Effector memory CD8-positive, alpha-beta T cell (primary cell): ENCODE results near the gene ATRAID.
"Not testable (repeated sequence)": the region's sequence is repeated elsewhere in the genome, so short reads cannot be mapped to it uniquely, and the experiment has no call there.

Source experiments
- ATAC-seq: fragments of 150-1000 bp; cut with Tn5 transposase; replicated peaks from 2 replicates; pipeline ENCODE4 v1.10.0; 2021; ENCODE audit warnings: mild to moderate bottlenecking, moderate library complexity
- DNase-seq, 3 experiments: peaks; one replicate each; pipeline ENCODE4 v3.0.0; 2021
- H3K27ac Mint-ChIP-seq, 2 donors: one replicate each; pipeline ENCODE4 v1.8.0; 2022; ENCODE audit warnings: mild to moderate bottlenecking in 2 of 2, mixed read lengths in 2 of 2, moderate library complexity in 2 of 2
- H3K27me3 Mint-ChIP-seq, 2 donors: one replicate each; pipeline ENCODE4 v1.8.0; 2022; ENCODE audit warnings: mixed read lengths in 2 of 2
- H3K36me3 Mint-ChIP-seq: one replicate; pipeline ENCODE4 v1.8.0; 2022; ENCODE audit warnings: mild to moderate bottlenecking, moderate library complexity, mixed read lengths; ENCODE audit not compliant: insufficient read depth
- H3K4me1 Mint-ChIP-seq, 2 donors: one replicate each; pipeline ENCODE4 v1.8.0; 2022; ENCODE audit warnings: low read depth in 2 of 2, mixed read lengths in 2 of 2
- H3K4me3 Mint-ChIP-seq, 2 donors: one replicate each; pipeline ENCODE4 v1.8.0; 2022; ENCODE audit warnings: mild to moderate bottlenecking in 2 of 2, mixed read lengths in 2 of 2, moderate library complexity in 2 of 2
- H3K9me3 Mint-ChIP-seq, 2 donors: one replicate each; pipeline ENCODE4 v1.8.0; 2022; ENCODE audit warnings: mixed read lengths in 2 of 2

ATRAID gene

DNA sequence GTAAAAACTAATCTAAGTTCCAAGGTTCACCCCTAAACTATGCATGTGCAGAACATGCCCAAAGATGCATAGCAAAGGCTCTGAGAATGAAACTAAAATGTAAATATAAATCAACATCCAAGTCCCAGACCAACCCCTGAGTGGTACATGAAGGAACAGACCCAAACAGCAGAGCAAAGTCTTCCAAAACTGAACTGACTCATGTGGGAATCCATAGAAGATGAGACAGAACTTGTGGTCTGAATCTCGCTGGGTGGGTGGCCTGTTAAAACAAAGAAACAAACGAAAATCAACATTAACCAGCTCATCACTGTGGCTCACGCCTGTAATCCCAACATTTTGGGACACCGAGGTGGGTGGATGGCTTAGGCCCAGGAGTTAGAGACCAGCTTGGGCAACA, 29.5 kb upstream of the ATRAID start:
- Mint-ChIP-seq H3K9me3 (no peaks in the 10 kb centered on the region), H3K36me3 (no peaks in the 10 kb centered on the region), H3K27me3 (peaks cover 58 to 62% of the 10 kb centered on the region in 2 donors), H3K4me1 (no peaks in the 10 kb centered on the region), H3K27ac (no peak overlapping the region), H3K4me3 (no peak overlapping the region)
- DNase-seq = no peak
- no peak for ATAC-seq

- H3K4me1 Mint-ChIP-seq = no peaks in the 10 kb centered on the region
- peaks cover 49 to 60% of the 10 kb centered on the region in 2 donors for H3K27me3 Mint-ChIP-seq
- H3K4me3 Mint-ChIP-seq = no peak overlapping the region
- no peak for ATAC-seq
- no peak for DNase-seq
- peak overlapping the region in 1 of 2 donors; percentile 49 for H3K27ac Mint-ChIP-seq
- no peaks in the 10 kb centered on the region for H3K9me3 Mint-ChIP-seq
- no peaks in the 10 kb centered on the region for H3K36me3 Mint-ChIP-seq
Observed at GRCh38 chr2:27184115-27184514, 27.7 kb upstream of the ATRAID start.

DNA sequence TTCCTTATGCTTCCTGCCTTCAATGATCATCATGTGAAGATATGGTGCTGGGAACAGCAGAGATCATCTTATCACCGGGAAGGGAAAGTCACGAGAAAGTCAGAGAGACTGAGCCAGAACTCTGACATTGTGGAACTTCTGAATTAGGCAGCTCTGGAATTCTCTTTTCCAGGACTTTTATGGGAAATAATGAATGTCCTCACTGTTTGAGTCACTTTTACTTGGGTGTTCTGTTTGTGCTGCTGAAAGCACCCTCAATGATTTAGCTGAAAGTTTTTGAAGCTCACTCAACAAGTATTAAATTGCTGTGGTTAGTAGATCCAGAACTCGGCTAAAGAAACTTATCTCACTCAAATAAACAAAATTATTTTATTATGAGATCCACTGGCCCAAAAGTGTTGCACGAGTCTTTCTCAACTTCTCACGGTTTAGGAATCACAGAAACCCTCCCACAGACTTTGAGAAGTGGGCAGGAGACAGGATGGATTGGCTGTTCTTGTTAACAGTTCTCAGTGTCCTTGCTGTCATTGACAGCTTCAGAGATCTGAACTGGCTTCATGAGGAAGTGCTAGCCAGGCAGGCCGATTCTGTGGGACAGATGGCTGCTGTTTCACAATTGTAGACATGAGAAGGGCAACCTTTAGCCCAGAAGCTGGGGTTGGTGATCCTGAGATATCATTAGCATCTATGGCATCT, 26.4 kb upstream of the ATRAID start:
- Mint-ChIP-seq H3K27me3 (peaks cover 37 to 47% of the 10 kb centered on the region in 2 donors), H3K27ac (no peak overlapping the region)
- ATAC-seq = no peak

GRCh38 chr2:27186613-27187345, 25.1 kb upstream of the ATRAID start:
- ATAC-seq = no peak
- H3K4me1 Mint-ChIP-seq = no peaks in the 10 kb centered on the region
- no peaks in the 10 kb centered on the region for H3K36me3 Mint-ChIP-seq
- H3K27ac Mint-ChIP-seq = no peak overlapping the region
- DNase-seq = no peak
- H3K27me3 Mint-ChIP-seq = peaks cover 24 to 34% of the 10 kb centered on the region in 2 donors
- H3K9me3 Mint-ChIP-seq = no peaks in the 10 kb centered on the region
- H3K4me3 Mint-ChIP-seq = no peak overlapping the region

More for the DNA sequence above, 26.4 kb upstream of the ATRAID start:
- H3K4me3 Mint-ChIP-seq = no peak overlapping the region
- no peak for DNase-seq
- H3K9me3 Mint-ChIP-seq = no peaks in the 10 kb centered on the region
- no peaks in the 10 kb centered on the region for H3K4me1 Mint-ChIP-seq
- no peaks in the 10 kb centered on the region for H3K36me3 Mint-ChIP-seq

GRCh38 chr2:27189989-27190388, 21.9 kb upstream of the ATRAID start:
- Mint-ChIP-seq H3K36me3 (no peaks in the 10 kb centered on the region), H3K9me3 (no peaks in the 10 kb centered on the region), H3K4me3 (no peak overlapping the region), H3K27ac (no peak overlapping the region), H3K4me1 (no peaks in the 10 kb centered on the region), H3K27me3 (peaks cover 0 to 9% of the 10 kb centered on the region in 2 donors)
- DNase-seq (no peak), ATAC-seq (no peak)

DNA sequence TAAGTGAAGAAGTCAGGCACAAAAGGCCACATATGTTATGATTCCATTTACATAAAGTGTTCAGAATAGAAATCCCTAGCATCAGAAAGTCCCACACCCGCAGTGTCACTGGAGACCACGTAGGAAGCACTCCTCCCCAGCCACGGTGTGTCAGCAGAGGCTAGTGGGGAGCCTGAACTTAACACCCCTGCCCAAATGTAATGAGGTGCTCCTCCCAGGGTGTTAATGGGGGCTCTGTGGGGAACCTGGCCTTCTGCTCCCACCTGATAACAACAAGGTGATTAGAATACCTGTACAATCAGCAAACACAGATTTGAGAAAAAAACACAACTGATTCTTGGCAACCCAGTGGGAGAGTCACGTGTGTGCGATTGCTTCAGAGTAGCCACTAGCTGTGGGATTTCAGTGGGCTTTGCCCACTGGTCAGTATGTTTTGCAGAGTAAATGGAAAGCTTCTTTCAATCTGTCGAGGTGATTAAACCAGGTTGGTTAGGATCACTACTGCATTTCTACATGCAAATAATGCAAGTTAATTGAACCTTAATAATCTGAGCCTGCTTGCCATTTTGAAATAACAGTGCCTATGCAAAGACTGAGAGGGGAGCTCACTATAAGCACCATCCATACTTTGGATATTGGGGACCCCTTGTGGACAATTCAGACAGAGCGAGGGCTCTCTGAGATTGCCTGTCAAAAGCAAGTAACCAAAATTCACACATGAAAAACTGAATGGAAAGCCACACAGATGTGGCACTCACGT, 20.6 kb upstream of the ATRAID start:
- Mint-ChIP-seq H3K27ac (no peak overlapping the region), H3K27me3 (peaks cover 0 to 9% of the 10 kb centered on the region in 2 donors), H3K4me3 (no peak overlapping the region), H3K36me3 (no peaks in the 10 kb centered on the region), H3K4me1 (no peaks in the 10 kb centered on the region), H3K9me3 (no peaks in the 10 kb centered on the region)
- ATAC-seq (peak; percentile 87), DNase-seq (peak; percentile 38 to 50 (median 39))

- Mint-ChIP-seq H3K27ac (no peak overlapping the region), H3K9me3 (no peaks in the 10 kb centered on the region), H3K4me1 (peaks cover 0 to 1% of the 10 kb centered on the region in 2 donors), H3K36me3 (peaks cover 3% of the 10 kb centered on the region), H3K4me3 (no peak overlapping the region), H3K27me3 (no peaks in the 10 kb centered on the region)
- no peak for ATAC-seq
- DNase-seq = no peak
Observed at GRCh38 chr2:27194538-27195354, 17.1 kb upstream of the ATRAID start.

- DNase-seq, H3K27me3 Mint-ChIP-seq, H3K4me3 Mint-ChIP-seq, H3K36me3 Mint-ChIP-seq, H3K4me1 Mint-ChIP-seq, H3K9me3 Mint-ChIP-seq, H3K27ac Mint-ChIP-seq, ATAC-seq: not testable (repeated sequence)
Observed at GRCh38 chr2:27195799-27196198, 16.0 kb upstream of the ATRAID start.

DNA sequence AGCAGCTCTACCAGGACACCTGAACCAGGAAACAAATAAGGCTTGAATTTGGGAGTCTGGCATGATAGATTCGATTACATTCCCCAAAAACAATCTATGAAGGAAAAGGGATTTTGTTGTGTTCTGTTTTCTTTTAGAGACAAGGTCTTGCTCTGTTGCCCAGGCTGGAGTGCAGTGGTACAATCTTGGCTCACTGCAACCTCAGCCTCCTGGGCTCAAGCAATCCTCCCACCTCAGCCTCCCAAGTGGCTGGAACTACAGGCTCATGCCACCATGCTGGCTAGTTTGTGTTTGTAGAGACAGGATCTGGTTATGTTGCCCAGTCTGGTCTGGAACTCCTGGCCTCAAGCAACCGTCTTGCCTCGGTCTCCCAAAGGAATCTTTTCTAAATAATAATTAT, 13.8 kb upstream of the ATRAID start:
- H3K27me3 Mint-ChIP-seq, H3K27ac Mint-ChIP-seq: not testable (repeated sequence)
- H3K36me3 Mint-ChIP-seq = peaks cover 12% of the 10 kb centered on the region

GRCh38 chr2:27198627-27199026, 13.2 kb upstream of the ATRAID start:
- DNase-seq = no peak
- H3K27ac Mint-ChIP-seq = peak overlapping the region; percentile 47 to 78
- ATAC-seq = no peak
- H3K36me3 Mint-ChIP-seq = peaks cover 18% of the 10 kb centered on the region
- H3K9me3 Mint-ChIP-seq = no peaks in the 10 kb centered on the region
- H3K4me3 Mint-ChIP-seq = no peak overlapping the region
- H3K4me1 Mint-ChIP-seq = peaks cover 0 to 1% of the 10 kb centered on the region in 2 donors
- H3K27me3 Mint-ChIP-seq = no peaks in the 10 kb centered on the region

More for the DNA sequence above, 13.8 kb upstream of the ATRAID start:
- H3K4me3 Mint-ChIP-seq, DNase-seq, ATAC-seq, H3K9me3 Mint-ChIP-seq, H3K4me1 Mint-ChIP-seq: not testable (repeated sequence)

- Mint-ChIP-seq H3K27me3 (no peaks in the 10 kb centered on the region), H3K4me3 (no peak overlapping the region), H3K36me3 (peaks cover 22% of the 10 kb centered on the region), H3K4me1 (peaks cover 0 to 1% of the 10 kb centered on the region in 2 donors), H3K27ac (peak overlapping the region; percentile 47 to 78), H3K9me3 (no peaks in the 10 kb centered on the region)
- no peak for ATAC-seq
- DNase-seq = no peak
Observed at GRCh38 chr2:27199241-27199640, 12.6 kb upstream of the ATRAID start.

DNA sequence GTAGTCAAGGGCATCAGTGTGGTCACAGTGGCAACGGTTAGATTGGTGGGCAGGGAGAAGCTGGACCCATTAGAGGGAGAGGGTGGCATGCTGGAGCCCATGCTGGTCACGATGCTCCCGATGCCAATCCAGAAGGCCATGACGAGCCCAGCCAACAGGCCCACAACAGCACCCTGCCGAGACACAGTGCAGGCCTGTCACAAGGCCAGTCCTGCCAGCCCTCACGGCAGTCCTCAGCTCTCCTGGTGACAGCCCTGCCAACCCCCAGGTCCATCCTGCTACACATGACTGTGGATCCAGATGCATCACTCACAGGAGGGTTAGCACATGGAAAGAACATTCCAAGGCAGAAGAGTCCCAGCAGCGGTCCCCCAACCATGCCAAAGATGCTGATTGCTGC, 10.2 kb upstream of the ATRAID start:
- H3K27me3 Mint-ChIP-seq = no peaks in the 10 kb centered on the region
- peaks cover 0 to 10% of the 10 kb centered on the region in 2 donors for H3K4me1 Mint-ChIP-seq
- H3K36me3 Mint-ChIP-seq = peaks cover 35% of the 10 kb centered on the region

DNA sequence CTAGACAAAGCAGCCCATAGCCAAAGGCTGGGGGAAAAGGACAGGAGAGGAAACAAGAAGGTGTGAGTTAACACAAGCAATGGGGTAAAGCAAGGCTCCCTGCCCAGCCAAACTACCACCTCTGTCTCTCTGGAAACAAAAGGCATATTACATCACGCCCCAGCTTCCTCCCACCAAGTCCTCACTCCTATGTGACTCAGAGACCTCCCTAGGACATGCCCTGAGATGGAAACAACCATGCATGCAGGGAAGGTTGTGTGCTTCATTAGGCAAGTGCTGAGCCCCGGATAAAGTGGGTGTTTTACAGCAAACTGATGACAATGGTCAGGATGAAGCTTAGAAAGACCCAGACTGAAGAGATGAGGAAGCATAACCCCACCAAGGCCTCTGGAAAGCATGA, 9.0 kb upstream of the ATRAID start:
- H3K27ac Mint-ChIP-seq = peak overlapping the region in 1 of 2 donors; percentile 13
- H3K9me3 Mint-ChIP-seq = no peaks in the 10 kb centered on the region
- no peak overlapping the region for H3K4me3 Mint-ChIP-seq
- peaks cover 4 to 10% of the 10 kb centered on the region in 2 donors for H3K4me1 Mint-ChIP-seq
- no peak for ATAC-seq
- H3K27me3 Mint-ChIP-seq = no peaks in the 10 kb centered on the region
- H3K36me3 Mint-ChIP-seq = peaks cover 41% of the 10 kb centered on the region
- no peak for DNase-seq

More for the DNA sequence above, 10.2 kb upstream of the ATRAID start:
- Mint-ChIP-seq H3K9me3 (no peaks in the 10 kb centered on the region), H3K4me3 (no peak overlapping the region), H3K27ac (no peak overlapping the region)
- ATAC-seq (no peak), DNase-seq (no peak)
